H1 (cell line): Measurements from ENCODE around the gene KCNMA1. TPM values are rescaled to one million over a fixed set of nuclear protein-coding genes. Genes with fewer than 3 reads are reported as not detected.

Source experiments
- BRCA1 ChIP-seq: IDR thresholded peaks from 2 replicates; pipeline ENCODE4 v1.6.1; 2012; ENCODE audit warnings: low read depth, low read length, improper control_type of control experiment
- EGR1 ChIP-seq: IDR thresholded peaks from 2 replicates; pipeline ENCODE4 v1.6.1; 2011; ENCODE audit warnings: low read depth, low read length, borderline replicate concordance
- RFX5 ChIP-seq: IDR thresholded peaks from 2 replicates; pipeline ENCODE4 v1.6.1; 2011; ENCODE audit warnings: low read depth, low read length, improper control_type of control experiment, borderline replicate concordance
- TEAD4 ChIP-seq: IDR thresholded peaks from 2 replicates; pipeline ENCODE4 v1.6.1; 2012; ENCODE audit warnings: low read depth, low read length, inconsistent platforms, mixed read lengths
- ZNF274 ChIP-seq: IDR thresholded peaks from 2 replicates; pipeline ENCODE4 v1.7.0; 2012; ENCODE audit warnings: low read length, borderline replicate concordance; ENCODE audit errors: extremely low read depth
- polyA plus RNA-seq, 7 experiments: library from polyadenylated mRNA; depleted of rRNA in 3 of 7; stranded (reverse) in 5 of 7; unstranded in 2 of 7; fragments of >200 nt in 5 of 7; fragments of 200-250 nt in 2 of 7; gene quantifications; 1 replicate in 5 of 7; 2 replicates in 1 of 7; 4 replicates in 1 of 7; pipeline versions ENCODE4 v1.2.1 to v1.2.3, GENCODE V29; 2011 to 2013; ENCODE audit warnings: missing spikeins in 2 of 7, mixed read lengths in 2 of 7
- total RNA-seq: library from RNA; stranded (reverse); fragmentation: NEBNext Ultra II Directional; extraction: Animal tissue kit (Norgen Biotek cat#: 25700); gene quantifications from 2 replicates; pipeline ENCODE4 v1.2.1, GENCODE V29; 2021

The KCNMA1 gene
- total and polyA plus RNA-seq, 2 of the 8 experiments (the other 6 are each of a cell fraction or from before 2014, with no cell fraction given), result 10.2 to 11.1 TPM

- TF ChIP-seq RFX5 (no peak), EGR1 (no peak), TEAD4 (no peak), BRCA1 (no peak), ZNF274 (no peak)
These were observed 409.0 kb downstream of the KCNMA1 start (continued) for GRCh38 chr10:77228559-77228958.
